GM10266 (cell line): Measurements from ENCODE around the gene FRMPD2.

Source experiments
- DNase-seq: peaks from one replicate; pipeline ENCODE4 v3.0.0; 2012; ENCODE audit errors: extremely low spot score
- TF ChIP-seq, protein P1 (sequence below): IDR thresholded peaks from 2 replicates; pipeline ENCODE4 v1.5.1; 2012; ENCODE audit warnings: mild to moderate bottlenecking, low read depth; ENCODE audit not compliant: control insufficient read depth, insufficient read depth; ENCODE audit errors: missing control alignments

FRMPD2 gene

DNA sequence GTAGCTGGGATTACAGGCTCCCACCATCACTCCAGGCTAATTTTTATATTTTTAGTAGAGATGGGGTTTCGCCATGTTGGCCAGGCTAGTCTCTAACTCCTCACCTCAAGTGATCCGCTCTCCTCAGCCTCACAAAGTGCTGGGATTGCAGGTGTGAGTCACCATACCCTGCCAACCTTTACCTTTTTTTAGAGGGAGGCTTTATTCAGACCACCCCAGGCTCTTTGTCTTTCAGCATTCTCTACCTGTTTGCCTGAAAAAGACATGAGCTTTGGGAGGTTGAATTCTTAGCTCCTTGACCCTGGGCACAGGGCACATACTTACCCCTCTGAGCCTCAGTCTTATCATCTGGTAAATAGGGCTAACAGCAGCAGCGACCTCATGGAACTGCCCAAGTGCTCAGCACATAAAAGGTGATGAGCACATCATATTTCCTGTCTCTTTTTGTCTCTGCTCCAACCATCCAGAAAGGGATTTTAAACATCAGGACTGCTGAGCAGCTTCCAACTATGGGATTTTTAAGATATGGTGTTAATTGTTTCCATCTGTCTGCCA lies 17.0 kb downstream of the FRMPD2 start:
- TF ChIP-seq, protein P1, sequence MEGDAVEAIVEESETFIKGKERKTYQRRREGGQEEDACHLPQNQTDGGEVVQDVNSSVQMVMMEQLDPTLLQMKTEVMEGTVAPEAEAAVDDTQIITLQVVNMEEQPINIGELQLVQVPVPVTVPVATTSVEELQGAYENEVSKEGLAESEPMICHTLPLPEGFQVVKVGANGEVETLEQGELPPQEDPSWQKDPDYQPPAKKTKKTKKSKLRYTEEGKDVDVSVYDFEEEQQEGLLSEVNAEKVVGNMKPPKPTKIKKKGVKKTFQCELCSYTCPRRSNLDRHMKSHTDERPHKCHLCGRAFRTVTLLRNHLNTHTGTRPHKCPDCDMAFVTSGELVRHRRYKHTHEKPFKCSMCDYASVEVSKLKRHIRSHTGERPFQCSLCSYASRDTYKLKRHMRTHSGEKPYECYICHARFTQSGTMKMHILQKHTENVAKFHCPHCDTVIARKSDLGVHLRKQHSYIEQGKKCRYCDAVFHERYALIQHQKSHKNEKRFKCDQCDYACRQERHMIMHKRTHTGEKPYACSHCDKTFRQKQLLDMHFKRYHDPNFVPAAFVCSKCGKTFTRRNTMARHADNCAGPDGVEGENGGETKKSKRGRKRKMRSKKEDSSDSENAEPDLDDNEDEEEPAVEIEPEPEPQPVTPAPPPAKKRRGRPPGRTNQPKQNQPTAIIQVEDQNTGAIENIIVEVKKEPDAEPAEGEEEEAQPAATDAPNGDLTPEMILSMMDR: no peak
- no peak for DNase-seq

DNA sequence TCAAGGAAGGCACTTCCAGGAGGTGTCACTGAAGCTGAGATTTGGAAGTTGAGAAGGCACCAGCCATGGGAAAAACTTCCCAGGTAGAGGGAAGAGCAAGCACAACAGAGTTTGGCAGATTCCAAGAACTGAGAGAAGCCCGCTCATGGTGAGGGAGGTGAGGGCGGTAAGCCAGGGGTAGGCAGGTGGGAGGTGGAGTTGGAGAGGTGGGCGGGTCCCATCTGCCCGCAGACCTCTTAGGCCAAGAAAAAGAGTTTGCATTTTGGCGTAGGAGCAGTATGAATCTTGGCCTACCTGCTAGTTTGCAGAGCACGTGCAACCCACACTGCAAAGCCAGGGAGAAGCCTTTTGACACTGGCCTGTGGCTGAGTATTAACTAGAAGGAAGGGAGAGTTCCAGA lies 18.8 kb downstream of the FRMPD2 start:
- TF ChIP-seq, protein P1: no peak
- no peak for DNase-seq

DNA sequence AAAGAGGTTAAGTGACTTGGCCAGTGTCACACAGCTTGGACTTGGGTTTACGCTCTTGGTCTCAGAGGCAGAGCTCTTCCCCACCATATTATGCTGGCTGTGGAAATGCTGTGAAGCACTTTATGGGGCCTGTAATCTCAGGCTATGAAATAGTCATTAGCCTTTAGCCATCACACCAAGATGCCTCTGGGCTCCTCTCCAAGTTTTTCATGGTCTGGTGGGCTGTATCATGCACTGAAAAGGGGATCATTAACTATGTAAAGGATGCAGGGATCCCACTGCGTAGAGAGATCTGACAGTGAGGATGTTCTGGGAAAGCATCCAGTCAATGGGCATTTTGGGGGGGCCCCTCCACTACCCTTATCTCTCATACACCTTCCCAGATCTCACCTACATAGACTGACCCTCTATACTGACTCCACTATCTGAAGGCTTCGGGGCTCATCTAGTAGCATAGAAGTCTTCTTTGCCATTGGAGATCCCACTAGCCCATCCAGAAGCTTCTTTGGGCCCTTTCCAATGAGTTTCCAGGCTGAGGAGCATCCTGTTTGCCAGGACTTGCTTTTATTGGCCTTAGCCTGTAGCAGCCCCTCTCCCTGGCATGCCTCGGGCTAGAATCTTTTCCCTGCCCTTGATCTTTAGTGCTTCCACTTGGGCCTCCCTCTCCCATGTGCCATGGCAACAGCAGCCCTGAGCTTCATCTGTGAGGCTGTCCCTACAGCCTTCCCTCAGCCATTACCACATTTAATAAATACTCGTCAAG lies 19.6 kb downstream of the FRMPD2 start:
- DNase-seq: no peak
- TF ChIP-seq, protein P1: no peak

DNA sequence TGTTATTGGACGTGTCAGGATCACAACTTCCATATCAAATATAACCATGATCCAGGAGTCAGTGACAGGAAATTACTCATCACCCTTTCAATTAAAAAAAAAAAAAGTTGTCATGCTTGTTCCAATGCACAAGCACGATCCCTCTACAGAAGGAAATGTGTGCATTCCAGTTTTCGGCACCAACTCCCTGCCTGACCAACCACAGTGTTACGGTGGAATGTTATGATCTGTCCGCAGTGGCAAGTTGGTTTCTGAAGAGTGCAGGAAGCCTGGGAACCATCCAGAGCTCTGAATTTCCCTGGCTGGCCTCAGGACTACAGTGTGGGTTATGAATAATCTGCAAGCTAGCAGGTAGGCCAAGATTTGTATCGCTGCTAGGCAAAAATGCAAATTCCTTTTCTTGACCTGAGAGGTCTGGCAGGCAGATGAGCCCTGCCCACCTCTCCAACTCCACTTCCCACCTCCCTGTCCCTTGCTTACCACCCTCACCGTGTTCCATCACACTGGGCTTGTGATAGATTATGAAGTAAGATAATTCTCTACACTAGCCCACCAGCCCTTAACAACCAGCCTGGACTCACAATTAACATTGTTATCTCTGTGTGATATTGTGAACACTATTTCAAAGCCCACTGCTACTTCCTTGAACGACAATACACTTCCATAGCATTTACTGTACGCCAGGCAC lies 20.4 kb downstream of the FRMPD2 start:
- no peak for DNase-seq

DNA sequence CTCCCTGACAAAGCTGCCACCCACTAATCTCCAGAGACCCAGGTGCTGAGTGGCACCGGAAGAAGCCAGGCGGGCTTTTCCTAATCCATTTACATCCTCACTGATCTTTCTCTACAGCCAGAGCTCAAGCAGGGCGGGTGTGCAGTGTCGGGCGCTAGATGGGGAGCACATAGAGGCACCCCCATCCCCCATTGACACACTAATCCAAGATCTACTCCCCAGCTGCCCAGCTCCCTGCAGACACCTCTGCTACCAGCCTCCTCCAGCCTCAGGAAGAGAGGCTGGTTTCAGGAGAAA lies 22.2 kb downstream of the FRMPD2 start:
- TF ChIP-seq, protein P1: no peak
- no peak for DNase-seq

More for the DNA sequence above, 20.4 kb downstream of the FRMPD2 start:
- TF ChIP-seq, protein P1: no peak

DNA sequence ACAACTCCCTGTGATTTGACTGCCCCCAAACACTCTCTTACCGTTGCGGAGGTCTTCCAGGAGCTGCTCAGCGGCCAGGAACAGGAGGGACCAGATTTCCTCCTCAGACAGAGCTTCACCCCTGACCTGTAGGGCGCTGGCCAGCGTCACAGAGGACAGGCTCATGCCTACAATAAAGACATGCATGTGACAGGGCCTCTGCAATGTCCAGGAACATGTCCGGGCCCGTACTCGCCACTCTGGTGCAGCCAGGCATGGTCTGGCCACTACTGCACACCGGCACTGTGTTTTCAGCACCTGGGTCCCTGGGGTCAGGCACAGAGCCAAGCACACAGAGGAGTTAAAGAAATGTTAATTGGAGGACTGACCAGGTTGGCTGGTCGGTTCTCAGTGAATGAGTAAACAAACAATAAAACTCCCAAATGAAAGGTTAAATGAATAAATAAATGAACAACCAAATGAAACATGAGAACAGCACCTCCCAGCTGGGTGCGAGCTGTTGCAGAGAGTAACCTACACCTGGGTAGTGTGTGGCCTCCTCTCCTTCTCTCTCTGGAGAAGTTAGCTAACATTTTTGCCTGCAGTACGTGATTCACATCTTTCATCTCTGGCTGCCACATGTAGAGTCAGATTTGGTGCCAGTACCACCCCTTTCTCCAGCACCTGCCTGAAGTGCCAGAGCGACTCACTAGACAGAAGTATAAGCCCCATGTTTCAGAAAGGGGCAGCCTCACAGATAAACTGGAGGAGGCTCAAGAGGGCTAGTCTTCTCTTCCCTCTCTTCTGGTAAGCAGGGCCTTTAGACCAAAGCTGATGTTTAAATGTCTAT lies 22.8 kb downstream of the FRMPD2 start:
- DNase-seq: no peak
- TF ChIP-seq, protein P1: no peak

DNA sequence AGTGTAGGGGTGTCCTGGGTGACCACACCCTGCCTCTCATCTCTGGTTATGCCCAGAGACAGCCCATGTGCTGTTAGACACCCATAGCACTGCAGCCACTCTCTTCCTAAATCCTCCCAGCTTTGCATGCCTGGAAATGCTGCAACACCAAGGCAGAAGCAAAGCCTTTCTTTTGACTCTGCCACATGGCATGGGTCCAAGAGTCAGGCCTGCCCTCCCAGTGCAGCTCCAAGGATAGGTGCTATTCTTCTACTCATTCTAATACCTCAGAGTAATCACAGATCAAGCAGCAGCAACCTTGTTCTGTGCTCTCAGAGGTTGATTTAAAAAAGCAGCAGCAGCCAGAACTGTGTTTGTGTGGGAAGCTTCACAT lies 23.4 kb downstream of the FRMPD2 start:
- TF ChIP-seq, protein P1: no peak
- no peak for DNase-seq
